H1 (cell line): ENCODE data around the gene ARHGEF40. TPM values are rescaled to one million over a fixed set of nuclear protein-coding genes. Genes with fewer than 3 reads are reported as not detected.

ENCODE experiments used
- CTCF ChIA-PET: fragments of 300-600 bp; sonication (Branson Sonifier 250); formaldehyde crosslinking; loops from one replicate; lab custom pipeline; 2021; ENCODE audit not compliant: partially characterized antibody; lab: Charles Lee
- POLR2A ChIA-PET: fragments of 300-600 bp; sonication (Branson Sonifier 250); formaldehyde crosslinking; loops from one replicate; lab custom pipeline; 2021; ENCODE audit warnings: inconsistent platforms; ENCODE audit not compliant: partially characterized antibody; lab: Charles Lee
- DNase-seq, 2 experiments: peaks; one replicate each; pipeline versions ENCODE4 v3.0.0 to v3.0.0-alpha.2; 2010 to 2022; ENCODE audit warnings: low spot score in 2 of 2, low read depth in 1 of 2, mixed read lengths in 1 of 2
- FAIRE-seq: peaks from 2 replicates; lab custom pipeline; 2011; peaks lifted over from hg19 to GRCh38; lab: Jason Lieb, UNC
- H2AFZ ChIP-seq: 2 replicates; pipeline ENCODE4 v1.8.1; 2012; ENCODE audit warnings: low read length, inconsistent platforms
- H2AK5ac ChIP-seq: 2 replicates; pipeline ENCODE4 v1.6.1; 2013; ENCODE audit warnings: low read depth, low read length
- H2BK120ac ChIP-seq: replicated peaks from 2 replicates; pipeline ENCODE3; 2013; ENCODE audit warnings: low read depth, low read length, inconsistent platforms
- H2BK12ac ChIP-seq: 2 replicates; pipeline ENCODE4 v1.6.1; 2013; ENCODE audit warnings: low read depth, low read length
- H2BK15ac ChIP-seq: 2 replicates; pipeline ENCODE4 v1.6.1; 2013; ENCODE audit warnings: low read length
- H2BK20ac ChIP-seq: 2 replicates; pipeline ENCODE4 v1.6.1; 2013; ENCODE audit warnings: low read length
- H2BK5ac ChIP-seq: 2 replicates; pipeline ENCODE4 v1.6.1; 2013; ENCODE audit warnings: low read depth, low read length
- H3K14ac ChIP-seq: 2 replicates; pipeline ENCODE4 v1.6.1; 2013; ENCODE audit warnings: inconsistent platforms; ENCODE audit not compliant: insufficient read length
- H3K18ac ChIP-seq: 2 replicates; pipeline ENCODE4 v1.6.1; 2013; ENCODE audit warnings: low read length; ENCODE audit errors: extremely low read depth
- H3K23ac ChIP-seq: 2 replicates; pipeline ENCODE4 v1.6.1; 2013; ENCODE audit warnings: inconsistent platforms; ENCODE audit not compliant: insufficient read length
- H3K23me2 ChIP-seq: 2 replicates; pipeline ENCODE4 v1.6.1; 2013; ENCODE audit warnings: low read depth, low read length
- H3K27ac ChIP-seq: 2 replicates; pipeline ENCODE4 v1.6.1; 2011; ENCODE audit warnings: low read depth, low read length, inconsistent platforms
- H3K27me3 ChIP-seq, 4 experiments: replicated peaks in 1 of 4; 1 replicate in 1 of 4; 2 replicates in 3 of 4; pipeline versions ENCODE4 v1.6.1 to v1.8.1; 2011 to 2013; ENCODE audit warnings: low read length in 3 of 4, mild to moderate bottlenecking in 3 of 4, inconsistent platforms in 2 of 4, mixed read lengths in 2 of 4, moderate library complexity in 1 of 4; ENCODE audit not compliant: control insufficient read depth in 3 of 4, insufficient read depth in 3 of 4; ENCODE audit errors: extremely low read depth in 1 of 4
- H3K36me3 ChIP-seq, 4 experiments: 2 replicates each; pipeline versions ENCODE4 v1.6.1 to v1.8.1; 2011 to 2013; ENCODE audit warnings: mild to moderate bottlenecking in 4 of 4, low read length in 3 of 4, moderate library complexity in 2 of 4, control low read depth in 1 of 4, inconsistent platforms in 1 of 4; ENCODE audit not compliant: insufficient read depth in 4 of 4, control insufficient read depth in 2 of 4
- H3K4ac ChIP-seq: replicated peaks from 2 replicates; pipeline ENCODE3; 2013; ENCODE audit warnings: low read length, low read depth, mixed read lengths, inconsistent platforms; ENCODE audit not compliant: insufficient read length
- H3K4me1 ChIP-seq, 4 experiments: replicated peaks in 1 of 4; 1 replicate in 1 of 4; 2 replicates in 3 of 4; pipeline versions ENCODE4 v1.6.1 to v1.8.1; 2011 to 2013; ENCODE audit warnings: low read length in 3 of 4, inconsistent platforms in 2 of 4, mixed read lengths in 1 of 4; ENCODE audit not compliant: insufficient read depth in 4 of 4, control insufficient read depth in 3 of 4
- H3K4me2 ChIP-seq, 2 experiments: 2 replicates each; pipeline versions ENCODE4 v1.6.1 to v1.8.1; 2011 to 2013; ENCODE audit warnings: low read depth in 2 of 2, low read length in 2 of 2, control low read depth in 1 of 2, inconsistent platforms in 1 of 2, mild to moderate bottlenecking in 1 of 2; ENCODE audit not compliant: insufficient read depth in 1 of 2
- H3K4me3 ChIP-seq, 4 experiments: fragments of 200-600, 300-600 bp in 1 of 4; sonication (generic), shearing (Covaris generic), sonication (Bioruptor Twin) in 1 of 4; 2 replicates each; pipeline versions ENCODE4 v1.5.1 to v1.8.1; 2011 to 2016; ENCODE audit warnings: low read length in 4 of 4, low read depth in 3 of 4, control low read depth in 2 of 4, inconsistent platforms in 2 of 4, mild to moderate bottlenecking in 2 of 4, mixed read lengths in 1 of 4, moderate library complexity in 1 of 4; ENCODE audit not compliant: insufficient read depth in 2 of 4; ENCODE audit errors: extremely low read depth in 1 of 4
- H3K56ac ChIP-seq: replicated peaks from 2 replicates; pipeline ENCODE3; 2013; ENCODE audit warnings: low read depth, mild to moderate bottlenecking, mixed read lengths, low read length, inconsistent platforms; ENCODE audit not compliant: insufficient read length
- H3K79me1 ChIP-seq: 2 replicates; pipeline ENCODE4 v1.6.1; 2013; ENCODE audit warnings: low read depth, low read length, control low read depth
- H3K79me2 ChIP-seq, 2 experiments: 2 replicates each; pipeline versions ENCODE4 v1.6.1 to v1.8.1; 2012 to 2013; ENCODE audit warnings: low read length in 2 of 2, mild to moderate bottlenecking in 2 of 2, inconsistent platforms in 1 of 2; ENCODE audit not compliant: insufficient read depth in 2 of 2, control insufficient read depth in 1 of 2
- H3K9ac ChIP-seq, 4 experiments: replicated peaks in 1 of 4; 1 replicate in 1 of 4; 2 replicates in 3 of 4; pipeline versions ENCODE4 v1.6.1 to v1.8.1; 2011 to 2013; ENCODE audit warnings: low read depth in 3 of 4, low read length in 3 of 4, control low read depth in 2 of 4, mild to moderate bottlenecking in 2 of 4, moderate library complexity in 2 of 4, inconsistent platforms in 1 of 4; ENCODE audit errors: extremely low read depth in 1 of 4
- H3K9me3 ChIP-seq, 2 experiments: 2 replicates each; pipeline versions ENCODE4 v1.6.1 to v1.8.1; 2012 to 2013; ENCODE audit warnings: mild to moderate bottlenecking in 2 of 2, moderate library complexity in 2 of 2, control low read depth in 1 of 2, inconsistent platforms in 1 of 2, low read depth in 1 of 2, low read length in 1 of 2, mixed read lengths in 1 of 2; ENCODE audit not compliant: insufficient read depth in 2 of 2
- H4K20me1 ChIP-seq, 2 experiments: replicated peaks in 1 of 2; 2 replicates each; pipeline versions ENCODE3 to v1.8.1; 2011 to 2013; ENCODE audit warnings: inconsistent platforms in 2 of 2, low read length in 2 of 2, mild to moderate bottlenecking in 1 of 2; ENCODE audit not compliant: insufficient read depth in 2 of 2, control insufficient read depth in 1 of 2
- H4K5ac ChIP-seq: 2 replicates; pipeline ENCODE4 v1.6.1; 2013; ENCODE audit warnings: low read length, low read depth, mixed read lengths, inconsistent platforms; ENCODE audit not compliant: insufficient read length
- H4K8ac ChIP-seq: 2 replicates; pipeline ENCODE4 v1.8.0; 2013; ENCODE audit warnings: mild to moderate bottlenecking, moderate library complexity, low read length, inconsistent platforms; ENCODE audit not compliant: insufficient read depth; ENCODE audit errors: extremely low read depth
- H4K91ac ChIP-seq: replicated peaks from 2 replicates; pipeline ENCODE3; 2013; ENCODE audit warnings: low read length, mixed read lengths, inconsistent platforms; ENCODE audit not compliant: insufficient read length
- EZH2 ChIP-seq: fragments of 200-600 bp; sonication (generic); IDR thresholded peaks from 2 replicates; pipeline ENCODE4 v1.7.1; 2012; ENCODE audit warnings: low read depth, mild to moderate bottlenecking, moderate library complexity, low read length, inconsistent platforms; ENCODE audit not compliant: severe bottlenecking
- WGBS, 2 experiments: shearing (Covaris generic) in 1 of 2; methylation state at CpG; one replicate each; pipeline versions ENCODE4 v1.1.6 to v1.1.7; 2013 to 2015; ENCODE audit warnings: low lambda C conversion rate in 2 of 2, mixed read lengths in 2 of 2, inconsistent platforms in 1 of 2, low coverage in 1 of 2, missing lambda C conversion rate in 1 of 2; ENCODE audit not compliant: insufficient replicate concordance in 2 of 2, insufficient coverage in 1 of 2, insufficient read length in 1 of 2; ENCODE audit errors: extremely low coverage in 1 of 2, missing lambda C conversion rate in 1 of 2; 5-methylcytosine and 5-hydroxymethylcytosine counted together
- polyA plus RNA-seq, 7 experiments: library from polyadenylated mRNA; depleted of rRNA in 3 of 7; stranded (reverse) in 5 of 7; unstranded in 2 of 7; fragments of >200 nt in 5 of 7; fragments of 200-250 nt in 2 of 7; gene quantifications; 1 replicate in 5 of 7; 2 replicates in 1 of 7; 4 replicates in 1 of 7; pipeline versions ENCODE4 v1.2.1 to v1.2.3, GENCODE V29; 2011 to 2013; ENCODE audit warnings: missing spikeins in 2 of 7, mixed read lengths in 2 of 7
- total RNA-seq: library from RNA; stranded (reverse); fragmentation: NEBNext Ultra II Directional; extraction: Animal tissue kit (Norgen Biotek cat#: 25700); gene quantifications from 2 replicates; pipeline ENCODE4 v1.2.1, GENCODE V29; 2021

The ARHGEF40 gene
- total and polyA plus RNA-seq, 2 of the 8 experiments (the other 6 are each of a cell fraction or from before 2014, with no cell fraction given) = 53.1 to 101 TPM

GRCh38 chr14:21081521-21082142 is 11.5 kb downstream of the ARHGEF40 start:
- no peak overlapping the region for H2AK5ac ChIP-seq
- no peaks in the 10 kb centered on the region for H3K9me3 ChIP-seq
- H3K4me3 ChIP-seq = no peak overlapping the region
- ChIA-PET CTCF (interaction anchor here (1.5 to 10.2 kb wide), 8 partner anchors 9 to 96 kb away, joined by 3 to 148 read pairs (median 14); partner anchors contain the start of genes ARHGEF40 and TMEM253), POLR2A (interaction anchor here (1.8 to 12.4 kb wide), 6 partner anchors 3 to 67 kb away, joined by 5 to 245 read pairs (median 5); partner anchors contain the start of genes ARHGEF40 and RNASE8)
- H3K23me2 ChIP-seq = no peaks in the 10 kb centered on the region
- H3K27me3 ChIP-seq = no peaks in the 10 kb centered on the region
- H3K4me1 ChIP-seq = no peaks in the 10 kb centered on the region
- H3K18ac ChIP-seq = no peak overlapping the region
- no peak overlapping the region for H3K27ac ChIP-seq
- H3K14ac ChIP-seq = no peak overlapping the region
- H2AFZ ChIP-seq = no peak overlapping the region
- no peak overlapping the region for H3K23ac ChIP-seq
- no peaks in the 10 kb centered on the region for H3K79me2 ChIP-seq
- H4K91ac ChIP-seq = no peak overlapping the region
- H3K56ac ChIP-seq = no peak overlapping the region
- H4K8ac ChIP-seq = no peak overlapping the region
- WGBS, 2 experiments = 96% methylated on average over 21 of the region's 30 CpGs; no CpG with 5 or more reads in 1 of the 2 experiments
- no peak overlapping the region for H3K4me2 ChIP-seq
- H3K4ac ChIP-seq = no peak overlapping the region
- no peak for FAIRE-seq
- TF ChIP-seq EZH2 = no peak
- H2BK120ac ChIP-seq = no peak overlapping the region
- H4K20me1 ChIP-seq = peaks cover 2 to 5% of the 10 kb centered on the region in 2 experiments
- H2BK20ac ChIP-seq = no peak overlapping the region
- peaks cover 2% of the 10 kb centered on the region for H3K79me1 ChIP-seq
- H4K5ac ChIP-seq = no peak overlapping the region
- DNase-seq = no peak
- no peak overlapping the region for H2BK15ac ChIP-seq
- H2BK5ac ChIP-seq = no peak overlapping the region
- no peak overlapping the region for H2BK12ac ChIP-seq
- H3K9ac ChIP-seq = no peak overlapping the region
- H3K36me3 ChIP-seq = peaks cover 32 to 91% (median 67%) of the 10 kb centered on the region in 4 experiments
